Panc1 (cell line): ENCODE measurements around the gene STRADA.

ENCODE experiments used
- POLR2AphosphoS5 ChIP-seq: IDR thresholded peaks from 2 replicates; pipeline ENCODE4 v1.6.1; 2012; ENCODE audit warnings: mild to moderate bottlenecking, low read depth, low read length, moderate library complexity
- TF ChIP-seq, protein P1 (sequence below): fragments of 450-650 bp; IDR thresholded peaks from 2 replicates; pipeline ENCODE4 v1.5.1; 2017; ENCODE audit warnings: mild to moderate bottlenecking
- TF ChIP-seq, protein P2 (sequence below), 2 experiments: IDR thresholded peaks; 2 replicates each; pipeline ENCODE4 v1.6.1; 2011 to 2012; ENCODE audit warnings: low read depth in 2 of 2, control low read depth in 1 of 2, low read length in 1 of 2, mild to moderate bottlenecking in 1 of 2, moderate library complexity in 1 of 2; ENCODE audit not compliant: insufficient read depth in 1 of 2

- TF ChIP-seq, protein P1, sequence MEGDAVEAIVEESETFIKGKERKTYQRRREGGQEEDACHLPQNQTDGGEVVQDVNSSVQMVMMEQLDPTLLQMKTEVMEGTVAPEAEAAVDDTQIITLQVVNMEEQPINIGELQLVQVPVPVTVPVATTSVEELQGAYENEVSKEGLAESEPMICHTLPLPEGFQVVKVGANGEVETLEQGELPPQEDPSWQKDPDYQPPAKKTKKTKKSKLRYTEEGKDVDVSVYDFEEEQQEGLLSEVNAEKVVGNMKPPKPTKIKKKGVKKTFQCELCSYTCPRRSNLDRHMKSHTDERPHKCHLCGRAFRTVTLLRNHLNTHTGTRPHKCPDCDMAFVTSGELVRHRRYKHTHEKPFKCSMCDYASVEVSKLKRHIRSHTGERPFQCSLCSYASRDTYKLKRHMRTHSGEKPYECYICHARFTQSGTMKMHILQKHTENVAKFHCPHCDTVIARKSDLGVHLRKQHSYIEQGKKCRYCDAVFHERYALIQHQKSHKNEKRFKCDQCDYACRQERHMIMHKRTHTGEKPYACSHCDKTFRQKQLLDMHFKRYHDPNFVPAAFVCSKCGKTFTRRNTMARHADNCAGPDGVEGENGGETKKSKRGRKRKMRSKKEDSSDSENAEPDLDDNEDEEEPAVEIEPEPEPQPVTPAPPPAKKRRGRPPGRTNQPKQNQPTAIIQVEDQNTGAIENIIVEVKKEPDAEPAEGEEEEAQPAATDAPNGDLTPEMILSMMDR: no peak
- TF ChIP-seq, protein P2, sequence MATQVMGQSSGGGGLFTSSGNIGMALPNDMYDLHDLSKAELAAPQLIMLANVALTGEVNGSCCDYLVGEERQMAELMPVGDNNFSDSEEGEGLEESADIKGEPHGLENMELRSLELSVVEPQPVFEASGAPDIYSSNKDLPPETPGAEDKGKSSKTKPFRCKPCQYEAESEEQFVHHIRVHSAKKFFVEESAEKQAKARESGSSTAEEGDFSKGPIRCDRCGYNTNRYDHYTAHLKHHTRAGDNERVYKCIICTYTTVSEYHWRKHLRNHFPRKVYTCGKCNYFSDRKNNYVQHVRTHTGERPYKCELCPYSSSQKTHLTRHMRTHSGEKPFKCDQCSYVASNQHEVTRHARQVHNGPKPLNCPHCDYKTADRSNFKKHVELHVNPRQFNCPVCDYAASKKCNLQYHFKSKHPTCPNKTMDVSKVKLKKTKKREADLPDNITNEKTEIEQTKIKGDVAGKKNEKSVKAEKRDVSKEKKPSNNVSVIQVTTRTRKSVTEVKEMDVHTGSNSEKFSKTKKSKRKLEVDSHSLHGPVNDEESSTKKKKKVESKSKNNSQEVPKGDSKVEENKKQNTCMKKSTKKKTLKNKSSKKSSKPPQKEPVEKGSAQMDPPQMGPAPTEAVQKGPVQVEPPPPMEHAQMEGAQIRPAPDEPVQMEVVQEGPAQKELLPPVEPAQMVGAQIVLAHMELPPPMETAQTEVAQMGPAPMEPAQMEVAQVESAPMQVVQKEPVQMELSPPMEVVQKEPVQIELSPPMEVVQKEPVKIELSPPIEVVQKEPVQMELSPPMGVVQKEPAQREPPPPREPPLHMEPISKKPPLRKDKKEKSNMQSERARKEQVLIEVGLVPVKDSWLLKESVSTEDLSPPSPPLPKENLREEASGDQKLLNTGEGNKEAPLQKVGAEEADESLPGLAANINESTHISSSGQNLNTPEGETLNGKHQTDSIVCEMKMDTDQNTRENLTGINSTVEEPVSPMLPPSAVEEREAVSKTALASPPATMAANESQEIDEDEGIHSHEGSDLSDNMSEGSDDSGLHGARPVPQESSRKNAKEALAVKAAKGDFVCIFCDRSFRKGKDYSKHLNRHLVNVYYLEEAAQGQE (IDR thresholded peaks at IDR 0.05; ENCODE audit: insufficient read depth in 1 of 2, low read depth in 2 of 2, low read length in 1 of 2): no peak
- no peak for TF ChIP-seq POLR2AphosphoS5
These were observed 65.7 kb downstream of the STRADA start for GRCh38 chr17:63675607-63676546.
